ENCODE results near the gene CEP68.

- TF ChIP-seq ZNF274 (IDR thresholded peaks at IDR 0.05; ENCODE audit: low read depth, low read length) (no peak), YY1 (IDR thresholded peaks at IDR 0.05; ENCODE audit: insufficient read depth, insufficient read length) (no peak)
These were observed 5.3 kb upstream of the CEP68 start for GRCh38 chr2:65050931-65051330.

Measured in NT2/D1 (cell line).